Uterus (tissue), 2 donors: Measurements from ENCODE around the gene RINL.
"Not testable (repeated sequence)": the region's sequence is repeated elsewhere in the genome, so short reads cannot be mapped to it uniquely, and the experiment has no call there.

ENCODE experiments used
- POLR2A ChIP-seq, 2 donors: fragments of 450-650 bp; IDR thresholded peaks; one replicate each; pipeline ENCODE4 v1.6.1; 2016; ENCODE audit warnings: antibody characterized with exemption in 2 of 2, mild to moderate bottlenecking in 1 of 2, moderate library complexity in 1 of 2
- TF ChIP-seq, protein P1 (sequence below), 4 experiments: fragments of 200-600 bp in 2 of 4; fragments of 450-650 bp in 2 of 4; sonication (generic) in 2 of 4; IDR thresholded peaks; one replicate each; pipeline ENCODE4 v1.5.1; 2016 to 2019; ENCODE audit warnings: antibody characterized with exemption in 4 of 4, mild to moderate bottlenecking in 2 of 4, moderate library complexity in 1 of 4

DNA sequence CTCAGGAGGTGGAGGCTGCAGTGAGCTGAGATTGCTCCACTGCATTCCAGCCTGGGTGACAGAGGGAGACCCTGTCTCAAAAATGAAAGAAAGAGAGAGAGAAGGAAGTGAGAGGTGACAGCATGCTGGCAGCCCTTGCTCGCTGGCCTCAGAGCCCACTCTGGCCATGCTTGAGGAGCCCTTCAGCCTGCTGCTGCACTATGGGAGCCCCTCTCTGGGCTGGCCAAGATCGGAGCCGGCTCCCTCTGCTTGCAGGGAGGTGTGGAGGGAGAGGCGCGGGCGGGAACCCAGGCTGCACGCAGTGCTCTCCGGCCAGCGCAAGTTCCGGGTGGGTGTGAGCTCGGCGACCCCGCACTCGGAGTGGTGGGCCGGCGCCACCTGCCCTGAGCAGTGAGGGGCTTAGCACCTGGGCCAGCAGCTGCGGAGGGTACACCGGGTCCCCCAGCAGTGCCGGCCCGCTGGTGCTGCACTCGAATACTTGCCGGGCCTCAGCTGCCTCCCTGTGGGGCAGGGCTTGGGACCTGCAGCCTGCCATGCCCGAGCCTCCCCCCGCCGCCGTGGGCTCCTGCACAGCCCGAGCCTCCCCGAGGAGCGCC is 56.7 kb downstream of the RINL start:
- TF ChIP-seq POLR2A (IDR thresholded peaks at IDR 0.05): not testable (repeated sequence)
- TF ChIP-seq, protein P1, sequence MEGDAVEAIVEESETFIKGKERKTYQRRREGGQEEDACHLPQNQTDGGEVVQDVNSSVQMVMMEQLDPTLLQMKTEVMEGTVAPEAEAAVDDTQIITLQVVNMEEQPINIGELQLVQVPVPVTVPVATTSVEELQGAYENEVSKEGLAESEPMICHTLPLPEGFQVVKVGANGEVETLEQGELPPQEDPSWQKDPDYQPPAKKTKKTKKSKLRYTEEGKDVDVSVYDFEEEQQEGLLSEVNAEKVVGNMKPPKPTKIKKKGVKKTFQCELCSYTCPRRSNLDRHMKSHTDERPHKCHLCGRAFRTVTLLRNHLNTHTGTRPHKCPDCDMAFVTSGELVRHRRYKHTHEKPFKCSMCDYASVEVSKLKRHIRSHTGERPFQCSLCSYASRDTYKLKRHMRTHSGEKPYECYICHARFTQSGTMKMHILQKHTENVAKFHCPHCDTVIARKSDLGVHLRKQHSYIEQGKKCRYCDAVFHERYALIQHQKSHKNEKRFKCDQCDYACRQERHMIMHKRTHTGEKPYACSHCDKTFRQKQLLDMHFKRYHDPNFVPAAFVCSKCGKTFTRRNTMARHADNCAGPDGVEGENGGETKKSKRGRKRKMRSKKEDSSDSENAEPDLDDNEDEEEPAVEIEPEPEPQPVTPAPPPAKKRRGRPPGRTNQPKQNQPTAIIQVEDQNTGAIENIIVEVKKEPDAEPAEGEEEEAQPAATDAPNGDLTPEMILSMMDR (IDR thresholded peaks at IDR 0.05): not testable (repeated sequence)
